ENCODE results near the gene LIMCH1.

GRCh38 chr4:41746025-41746439 lies 208.1 kb downstream of the LIMCH1 start:
- TF ChIP-seq CTCF (IDR thresholded peaks at IDR 0.05) (no peak), EP300 (IDR thresholded peaks at IDR 0.05) (no peak), POLR2A (IDR thresholded peaks at IDR 0.05) (no peak)

Data from suprapubic skin (tissue), 3 donors.